ENCODE data around the gene CFL1. TPM values are rescaled to one million over a fixed set of nuclear protein-coding genes. Genes with fewer than 3 reads are reported as not detected.

CFL1 gene
- total RNA-seq, 1 experiment from 2014 or later = 1,592 TPM

DNA sequence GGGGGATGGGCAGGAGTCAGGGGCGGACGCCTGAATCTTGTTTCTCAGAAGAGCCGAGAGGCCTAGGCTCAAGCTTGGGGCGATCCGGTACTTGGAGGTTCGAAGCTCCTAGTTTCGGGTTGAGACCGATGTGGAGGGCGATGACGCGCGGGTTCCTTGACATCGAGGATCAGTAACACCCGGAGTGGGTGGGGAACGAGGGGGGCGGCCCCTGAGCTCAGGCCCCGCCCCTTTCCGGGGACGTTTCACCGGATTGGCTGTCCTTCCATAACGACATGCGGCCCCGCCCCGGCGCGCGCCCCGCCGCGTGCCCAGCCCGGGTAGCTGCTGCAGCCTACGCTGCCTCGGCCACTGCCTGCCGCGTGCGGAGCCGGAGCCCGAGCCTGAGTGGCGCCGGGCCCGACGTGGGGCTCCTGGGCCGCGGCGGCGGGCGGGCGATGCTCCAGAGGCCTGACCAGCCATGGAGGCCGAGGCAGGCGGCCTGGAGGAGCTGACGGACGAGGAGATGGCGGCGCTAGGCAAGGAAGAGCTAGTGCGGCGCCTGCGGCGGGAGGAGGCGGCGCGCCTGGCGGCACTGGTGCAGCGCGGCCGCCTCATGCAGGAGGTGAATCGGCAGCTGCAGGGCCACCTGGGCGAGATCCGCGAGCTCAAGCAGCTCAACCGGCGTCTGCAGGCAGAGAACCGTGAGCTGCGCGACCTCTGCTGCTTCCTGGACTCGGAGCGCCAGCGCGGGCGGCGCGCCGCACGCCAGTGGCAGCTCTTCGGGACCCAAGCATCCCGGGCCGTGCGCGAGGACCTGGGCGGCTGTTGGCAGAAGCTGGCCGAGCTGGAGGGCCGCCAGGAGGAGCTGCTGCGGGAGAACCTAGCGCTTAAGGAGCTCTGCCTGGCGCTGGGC lies 32.6 kb upstream of the CFL1 start, which contains the start of gene CCDC85B:
CCDC85B (plus strand) TSS at position 350 of the 895 bp plus-strand sequence; CDS start at position 461, 111 bp downstream.
- in situ Hi-C loops (cut with HindIII; ENCODE audit: low sequenced_read_pairs) = no loop called here
- peak; percentile 98 for DNase-seq (ENCODE audit: low spot score)

DNA sequence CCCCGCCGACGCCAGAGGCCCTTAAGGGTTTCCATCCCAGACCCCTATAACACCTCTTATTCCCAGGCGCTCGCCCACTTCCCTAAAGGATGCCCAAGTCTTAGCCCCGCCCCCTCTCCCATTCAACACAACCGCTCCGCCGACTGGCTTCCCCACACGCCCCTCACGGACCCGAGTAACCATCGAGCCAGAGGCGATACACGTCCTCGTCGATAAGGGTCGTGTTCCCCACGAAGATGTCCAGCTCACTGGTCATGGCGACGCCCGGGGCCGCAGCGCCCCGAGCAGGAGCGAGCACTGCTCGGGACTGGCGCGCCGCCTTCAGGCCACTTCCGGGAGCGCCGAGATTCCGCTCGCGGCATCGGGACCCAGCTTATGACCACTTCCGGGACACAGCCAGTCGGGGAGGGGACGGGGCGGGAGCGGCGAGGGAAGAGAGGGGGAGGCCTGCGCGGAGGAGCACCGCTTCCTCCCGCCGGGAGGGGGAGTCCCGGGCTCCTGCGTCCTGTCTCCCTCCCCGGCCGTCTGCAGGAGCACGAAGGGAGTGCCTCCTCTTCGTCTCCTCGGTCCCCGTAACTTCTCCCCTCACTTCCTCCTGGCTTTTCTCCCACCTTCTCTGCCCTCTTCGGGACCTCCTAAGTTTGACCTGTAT lies 30.3 kb upstream of the CFL1 start, which contains the start of gene FIBP:
FIBP (minus strand) TSS at position 309 of the 652 bp plus-strand sequence; CDS start at position 256, 53 bp downstream.
- in situ Hi-C loops (cut with HindIII; ENCODE audit: low sequenced_read_pairs) = no loop called here
- peak; percentile 98 for DNase-seq (ENCODE audit: low spot score)

DNA sequence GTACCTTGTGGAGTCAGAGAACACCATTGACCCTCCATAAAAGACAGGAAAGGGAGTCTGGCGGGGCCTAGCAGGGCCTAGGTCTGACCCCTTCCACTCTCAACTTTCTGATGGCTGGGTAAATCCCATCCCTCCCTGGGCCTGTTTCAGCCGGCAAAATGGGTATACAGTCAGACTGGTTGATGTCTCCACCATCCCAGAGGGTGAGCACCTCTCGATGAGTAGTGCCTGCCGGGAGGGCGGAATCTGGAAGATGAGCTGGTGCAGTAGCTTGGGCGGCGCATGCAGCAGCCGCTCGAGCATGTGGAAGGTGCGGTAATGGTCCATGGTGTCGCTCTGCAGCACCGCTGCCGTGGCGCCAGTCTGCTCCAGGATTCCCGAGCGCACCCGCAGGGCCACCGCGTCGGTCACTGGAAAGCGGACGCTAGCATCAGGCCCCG lies 29.8 kb upstream of the CFL1 start:
- in situ Hi-C loops (cut with HindIII; ENCODE audit: low sequenced_read_pairs) = no loop called here
- DNase-seq (ENCODE audit: low spot score) = no peak

DNA sequence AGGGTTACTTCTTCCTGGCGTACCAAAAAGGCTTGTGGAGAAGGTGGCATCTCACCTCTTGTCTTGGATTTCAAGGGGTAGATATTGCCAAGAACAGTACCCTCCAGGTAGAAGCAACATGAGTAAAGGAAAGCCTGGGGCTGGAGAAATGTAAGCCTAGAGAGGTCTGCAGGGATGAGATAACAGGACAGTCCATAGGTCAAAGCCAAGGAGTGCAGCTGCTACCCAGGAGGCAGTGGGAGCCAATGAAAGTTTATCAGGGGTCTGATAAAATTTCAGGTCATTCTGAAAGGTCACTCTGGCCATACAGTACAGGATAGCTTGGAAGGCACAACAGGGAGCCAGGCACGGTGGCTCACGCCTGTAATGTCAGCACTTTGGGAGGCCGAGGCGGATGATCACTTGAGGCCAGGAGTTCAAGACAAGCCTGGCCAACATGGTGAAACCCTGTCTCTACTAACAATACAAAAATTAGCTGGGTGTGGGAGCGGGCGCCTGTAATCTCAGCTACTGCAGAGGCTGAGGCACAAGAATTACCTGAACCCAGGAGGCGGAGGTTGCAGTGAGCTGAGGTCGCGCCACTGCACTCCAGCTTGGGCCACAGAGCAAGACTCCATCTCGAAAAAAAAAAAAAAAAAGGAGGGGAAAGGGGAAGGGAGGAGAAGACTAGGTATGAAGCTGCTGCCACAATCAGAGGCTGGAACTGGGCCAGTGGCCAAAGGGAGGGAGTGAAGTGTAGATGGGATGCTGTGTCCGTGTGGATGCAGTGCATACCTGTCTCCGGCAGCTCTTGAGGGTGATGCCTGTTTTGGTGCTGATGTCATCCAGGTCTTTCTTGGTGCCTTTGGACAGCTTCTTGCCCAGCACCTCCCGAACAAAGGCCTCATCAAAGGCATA lies 29.1 kb upstream of the CFL1 start:
- peak; percentile 37 for DNase-seq (ENCODE audit: low spot score)
- in situ Hi-C loops (cut with HindIII; ENCODE audit: low sequenced_read_pairs) = no loop called here

GRCh38 chr11:65885808-65886536 lies 28.0 kb upstream of the CFL1 start:
- DNase-seq (ENCODE audit: low spot score) = no peak
- in situ Hi-C loops (cut with HindIII; ENCODE audit: low sequenced_read_pairs) = no loop called here

- no peak for DNase-seq (ENCODE audit: low spot score)
- in situ Hi-C loops (cut with HindIII; ENCODE audit: low sequenced_read_pairs) = no loop called here
Observed at GRCh38 chr11:65885231-65885630, 27.3 kb upstream of the CFL1 start.

DNA sequence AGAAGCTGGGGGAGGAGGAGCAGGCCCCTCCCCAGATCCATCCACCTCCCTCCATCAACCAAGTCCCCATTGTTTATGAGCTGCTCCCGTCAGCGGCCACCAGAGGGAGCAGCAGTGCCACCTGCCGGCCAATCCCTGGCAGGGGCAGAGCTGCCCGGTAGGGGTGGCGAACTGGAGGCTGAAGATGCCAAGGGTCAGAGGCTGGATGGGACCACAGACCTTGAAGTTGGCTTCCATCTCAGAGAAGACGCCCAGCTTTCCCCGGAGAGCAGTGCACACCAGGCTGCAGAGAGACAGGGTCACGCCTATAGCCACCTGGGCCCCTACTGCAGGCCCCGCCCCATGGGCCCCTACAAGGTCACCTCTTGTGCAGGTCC lies 26.7 kb upstream of the CFL1 start:
- peak; percentile 81 for DNase-seq (ENCODE audit: low spot score)
- in situ Hi-C loops (cut with HindIII; ENCODE audit: low sequenced_read_pairs) = no loop called here

DNA sequence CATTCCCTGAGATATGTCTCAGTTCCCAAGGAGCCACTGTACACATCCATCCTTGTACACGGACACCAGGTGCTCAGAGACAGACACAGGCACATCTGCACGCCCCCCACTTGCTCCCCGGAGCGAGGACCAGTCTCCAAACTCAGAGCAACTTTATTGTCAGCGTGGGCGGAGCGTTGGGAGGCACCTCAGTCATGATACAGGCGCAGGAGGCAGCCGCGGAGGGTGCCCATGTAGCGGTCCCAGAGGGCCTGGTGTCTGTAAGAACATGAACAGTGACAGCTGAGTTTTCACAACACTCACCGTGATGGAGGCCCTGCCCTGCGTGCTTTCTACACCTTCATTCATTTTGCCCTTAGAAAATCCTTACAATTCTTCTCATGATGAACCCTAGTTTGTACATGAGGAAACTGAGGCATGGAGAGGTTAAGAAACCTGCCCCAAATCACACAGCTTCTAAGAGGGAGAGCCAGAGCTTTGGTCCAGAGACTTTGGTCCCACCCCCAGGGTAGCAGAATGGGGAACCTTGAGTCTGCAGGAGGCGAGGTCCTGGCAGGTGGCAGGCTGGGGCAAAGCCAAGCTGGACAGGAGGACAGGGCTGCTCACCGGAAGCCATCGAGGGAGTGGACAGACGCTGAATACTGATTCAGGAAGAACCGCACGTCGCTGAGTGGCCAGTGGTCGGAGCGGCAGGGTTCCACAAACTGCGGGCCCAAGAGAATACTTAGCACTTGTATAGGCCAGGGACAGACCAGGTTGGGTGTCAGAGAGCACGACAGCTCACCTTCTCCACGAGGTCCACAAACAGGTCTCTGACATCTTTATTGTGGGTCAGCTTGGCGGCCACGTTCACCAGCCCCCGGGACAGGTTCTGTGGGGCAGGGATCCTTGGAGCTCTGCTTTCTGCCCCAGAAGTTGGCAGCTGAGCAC lies 26.1 kb upstream of the CFL1 start:
- in situ Hi-C loops (cut with HindIII; ENCODE audit: low sequenced_read_pairs) = no loop called here
- no peak for DNase-seq (ENCODE audit: low spot score)

DNA sequence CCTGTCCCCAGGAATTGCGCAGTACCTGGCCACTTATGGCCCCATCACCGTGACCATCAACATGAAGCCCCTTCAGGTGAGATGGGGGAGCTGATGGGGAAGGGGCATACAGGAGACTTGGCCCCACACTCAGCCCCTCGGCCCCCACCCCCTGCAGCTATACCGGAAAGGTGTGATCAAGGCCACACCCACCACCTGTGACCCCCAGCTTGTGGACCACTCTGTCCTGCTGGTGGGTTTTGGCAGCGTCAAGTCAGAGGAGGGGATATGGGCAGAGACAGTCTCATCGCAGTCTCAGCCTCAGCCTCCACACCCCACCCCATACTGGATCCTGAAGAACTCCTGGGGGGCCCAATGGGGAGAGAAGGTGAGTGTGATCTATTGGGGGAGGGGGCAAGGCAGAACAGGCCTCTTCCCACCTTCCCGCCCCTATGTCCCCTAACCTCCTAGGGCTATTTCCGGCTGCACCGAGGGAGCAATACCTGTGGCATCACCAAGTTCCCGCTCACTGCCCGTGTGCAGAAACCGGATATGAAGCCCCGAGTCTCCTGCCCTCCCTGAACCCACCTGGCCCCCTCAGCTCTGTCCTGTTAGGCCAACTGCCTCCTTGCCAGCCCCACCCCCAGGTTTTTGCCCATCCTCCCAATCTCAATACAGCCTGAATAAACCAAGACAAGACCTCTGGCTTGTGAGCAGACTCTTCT lies 25.2 kb upstream of the CFL1 start:
- no peak for DNase-seq (ENCODE audit: low spot score)
- in situ Hi-C loops (cut with HindIII; ENCODE audit: low sequenced_read_pairs) = no loop called here

DNA sequence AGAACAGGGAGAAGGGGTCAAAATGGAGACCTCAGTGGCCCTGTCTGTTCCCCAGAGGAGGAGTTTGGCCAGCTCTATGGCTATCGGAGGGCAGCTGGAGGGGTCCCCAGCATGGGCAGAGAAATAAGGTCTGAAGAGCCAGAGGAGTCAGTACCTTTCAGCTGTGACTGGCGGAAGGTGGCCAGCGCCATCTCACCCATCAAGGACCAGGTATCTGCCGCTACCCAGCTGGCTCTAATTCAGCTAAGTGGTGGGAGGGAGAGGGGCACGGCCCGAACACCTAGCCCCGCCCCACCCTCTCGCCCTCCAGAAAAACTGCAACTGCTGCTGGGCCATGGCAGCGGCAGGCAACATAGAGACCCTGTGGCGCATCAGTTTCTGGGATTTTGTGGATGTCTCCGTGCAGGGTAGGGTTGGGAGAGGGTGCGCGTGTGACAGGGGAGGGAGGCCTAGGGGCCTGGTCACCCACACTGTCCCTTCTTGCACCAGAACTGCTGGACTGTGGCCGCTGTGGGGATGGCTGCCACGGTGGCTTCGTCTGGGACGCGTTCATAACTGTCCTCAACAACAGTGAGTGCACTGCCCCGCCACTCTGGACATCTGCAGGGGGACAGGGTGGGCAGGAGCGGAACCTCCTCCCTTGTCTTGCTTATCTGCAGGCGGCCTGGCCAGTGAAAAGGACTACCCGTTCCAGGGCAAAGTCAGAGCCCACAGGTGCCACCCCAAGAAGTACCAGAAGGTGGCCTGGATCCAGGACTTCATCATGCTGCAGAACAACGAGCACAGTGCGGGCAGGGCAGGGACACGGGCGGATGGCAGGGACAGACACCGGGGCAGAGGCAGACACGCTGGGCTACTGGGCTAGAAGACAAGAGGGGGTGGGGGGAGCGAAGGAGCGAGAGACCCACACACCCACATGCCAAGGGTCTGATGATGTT lies 24.4 kb upstream of the CFL1 start:
- in situ Hi-C loops (cut with HindIII; ENCODE audit: low sequenced_read_pairs) = no loop called here

GRCh38 chr11:65880844-65881421 lies 23.0 kb upstream of the CFL1 start:
- in situ Hi-C loops (cut with HindIII; ENCODE audit: low sequenced_read_pairs) = no loop called here
- no peak for DNase-seq (ENCODE audit: low spot score)

More for the DNA sequence above, 24.4 kb upstream of the CFL1 start:
- DNase-seq (ENCODE audit: low spot score) = no peak

DNA sequence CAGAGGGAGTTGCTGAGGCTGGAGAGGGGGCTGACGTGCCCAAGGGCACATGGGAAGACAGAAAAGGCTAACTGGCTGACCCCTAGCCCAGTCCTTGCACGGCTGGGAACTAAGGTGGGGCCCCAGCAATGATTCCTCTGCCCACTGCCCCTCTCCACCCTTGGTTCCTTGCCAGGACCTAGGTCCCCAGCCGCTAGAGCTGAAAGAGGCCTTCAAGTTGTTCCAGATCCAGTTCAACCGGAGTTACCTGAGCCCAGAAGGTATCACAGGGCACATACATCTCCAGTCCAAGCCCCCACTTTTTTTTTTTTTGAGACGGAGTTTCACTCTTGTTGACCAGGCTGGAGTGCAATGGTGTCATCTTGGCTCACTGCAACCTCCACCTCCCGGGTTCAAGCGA lies 22.0 kb upstream of the CFL1 start:
- in situ Hi-C loops (cut with HindIII; ENCODE audit: low sequenced_read_pairs) = no loop called here

DNA sequence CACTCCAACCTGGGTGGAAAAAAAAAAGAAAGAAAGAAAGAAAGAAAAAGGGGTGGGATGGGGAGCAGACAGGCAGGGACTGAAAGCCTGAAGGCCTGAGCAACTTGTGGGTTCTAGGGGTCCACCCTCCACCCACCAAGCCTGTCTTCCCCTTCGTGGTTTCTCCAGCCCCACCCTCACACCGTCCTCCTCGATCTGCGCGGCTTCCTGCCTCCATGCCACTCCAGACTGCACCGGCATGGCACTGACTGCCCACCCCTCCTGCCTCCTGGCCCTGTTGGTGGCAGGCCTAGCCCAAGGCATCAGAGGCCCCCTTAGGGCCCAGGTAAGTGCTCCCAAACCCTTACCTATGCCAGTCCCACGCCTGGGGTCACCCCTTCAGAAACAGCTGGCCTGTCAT lies 21.6 kb upstream of the CFL1 start, which contains the start of gene CTSW:
CTSW (plus strand) TSS at position 221 of the 400 bp plus-strand sequence; CDS start at position 239, 18 bp downstream.
- no peak for DNase-seq (ENCODE audit: low spot score)
- in situ Hi-C loops (cut with HindIII; ENCODE audit: low sequenced_read_pairs) = no loop called here

More for the DNA sequence above, 22.0 kb upstream of the CFL1 start:
- DNase-seq (ENCODE audit: low spot score) = no peak

DNA sequence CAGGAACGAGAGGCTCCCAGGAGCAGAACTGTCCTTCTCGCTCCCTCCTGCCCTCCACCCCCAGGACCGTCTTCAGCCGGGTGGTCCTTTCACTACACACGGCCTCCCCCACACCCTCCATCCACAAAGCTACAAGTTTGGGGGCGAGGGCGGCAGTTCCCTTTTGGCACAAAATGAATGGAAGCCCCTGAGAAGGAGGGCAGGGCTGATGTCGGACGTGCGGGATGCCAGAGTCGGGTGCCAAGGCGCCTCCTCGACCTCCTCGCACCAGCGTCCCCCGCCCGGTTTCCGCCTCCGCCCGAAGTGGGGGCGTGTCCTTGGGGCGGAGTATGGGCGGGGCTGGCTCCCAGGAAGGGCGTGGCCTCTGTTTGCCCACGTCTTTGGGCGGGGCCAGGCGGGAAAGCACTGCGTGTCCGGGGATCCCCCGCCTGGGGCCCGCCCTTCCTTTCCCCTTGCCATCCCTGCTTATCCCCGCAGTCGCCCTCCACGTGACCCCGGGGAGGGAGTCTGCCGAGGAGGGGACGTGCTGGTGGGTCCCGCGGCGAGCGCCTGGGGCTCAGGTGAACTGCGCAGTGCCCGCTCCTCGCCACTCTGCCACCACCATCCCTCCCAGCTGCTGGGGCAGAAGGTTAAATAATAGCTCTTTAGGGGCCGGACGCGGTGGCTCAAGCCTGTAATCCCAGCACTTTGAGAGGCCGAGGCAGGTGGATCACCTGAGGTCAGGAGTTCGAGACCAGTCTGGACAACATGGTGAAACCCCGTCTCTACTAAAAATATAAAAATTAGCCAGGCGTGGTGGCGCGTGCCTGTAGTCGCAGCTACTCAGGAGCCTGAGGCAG lies 15.6 kb upstream of the CFL1 start:
- DNase-seq (ENCODE audit: low spot score) = peak; percentile 94
- in situ Hi-C loops (cut with HindIII; ENCODE audit: low sequenced_read_pairs) = no loop called here
